ENCODE data around the gene ADISSP.
A peak's percentile ranks its signal among the peaks of the same experiment; 100 is the strongest.

Gene ADISSP

DNA sequence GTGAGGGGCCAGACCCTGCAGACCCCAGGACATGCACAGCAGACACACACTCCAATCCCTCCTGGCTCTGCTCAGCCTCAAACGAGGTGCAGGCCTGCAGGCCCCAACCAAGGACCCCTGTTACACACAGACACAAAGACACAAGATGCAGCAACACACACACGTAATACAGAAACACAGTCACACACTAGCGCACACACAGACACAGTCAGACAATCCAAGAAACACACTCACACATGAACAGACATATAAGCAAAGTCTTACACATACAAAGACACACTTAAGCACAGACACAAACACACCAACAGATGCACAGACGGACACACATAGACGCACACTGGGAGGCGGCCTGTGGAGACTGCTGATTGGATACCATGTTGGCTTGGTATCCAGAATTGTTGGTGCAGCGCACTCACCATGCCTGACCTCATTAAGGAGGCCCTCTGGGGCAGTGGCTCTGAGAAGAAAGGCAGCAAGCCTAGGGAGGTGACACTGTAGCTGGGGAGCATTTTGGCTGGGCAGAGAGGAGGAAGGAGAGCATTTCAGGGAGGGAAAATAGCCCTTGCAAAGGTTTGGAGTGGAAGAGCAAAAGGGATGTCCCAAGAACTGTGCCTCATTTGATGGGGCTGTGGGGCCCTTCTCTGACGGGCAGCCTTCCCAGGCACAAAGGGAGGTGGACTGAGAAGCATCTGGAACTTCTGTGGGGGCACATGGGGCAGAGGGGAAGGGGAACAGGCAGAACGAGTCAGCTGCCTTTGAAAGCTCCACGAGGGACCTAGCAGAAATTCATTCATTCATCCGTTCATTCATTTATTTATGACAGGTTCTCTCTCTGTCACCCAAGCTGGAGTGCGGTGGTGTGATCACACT, 36.5 kb downstream of the ADISSP start:
- H3K4me1 Mint-ChIP-seq = peaks cover 6% of the 10 kb centered on the region
- ATAC-seq = no peak
- H3K4me3 Mint-ChIP-seq = no peak overlapping the region
- no peak for DNase-seq
- peaks cover 76% of the 10 kb centered on the region for H3K27me3 Mint-ChIP-seq
- no peaks in the 10 kb centered on the region for H3K9me3 Mint-ChIP-seq
- H3K27ac Mint-ChIP-seq = no peak overlapping the region

- no peak overlapping the region for H3K27ac Mint-ChIP-seq
- H3K27me3 Mint-ChIP-seq = peaks cover 77% of the 10 kb centered on the region
- H3K4me1 Mint-ChIP-seq = peaks cover 6% of the 10 kb centered on the region
- DNase-seq (no peak), ATAC-seq (no peak)
- no peaks in the 10 kb centered on the region for H3K9me3 Mint-ChIP-seq
- no peak overlapping the region for H3K4me3 Mint-ChIP-seq
These were observed 37.6 kb downstream of the ADISSP start for GRCh38 chr20:3729811-3730540.

GRCh38 chr20:3729378-3729777, 38.2 kb downstream of the ADISSP start:
- Mint-ChIP-seq H3K4me3 (no peak overlapping the region), H3K4me1 (peaks cover 6% of the 10 kb centered on the region), H3K27me3 (peaks cover 74% of the 10 kb centered on the region), H3K27ac (no peak overlapping the region), H3K9me3 (no peaks in the 10 kb centered on the region)
- DNase-seq = no peak
- no peak for ATAC-seq

DNA sequence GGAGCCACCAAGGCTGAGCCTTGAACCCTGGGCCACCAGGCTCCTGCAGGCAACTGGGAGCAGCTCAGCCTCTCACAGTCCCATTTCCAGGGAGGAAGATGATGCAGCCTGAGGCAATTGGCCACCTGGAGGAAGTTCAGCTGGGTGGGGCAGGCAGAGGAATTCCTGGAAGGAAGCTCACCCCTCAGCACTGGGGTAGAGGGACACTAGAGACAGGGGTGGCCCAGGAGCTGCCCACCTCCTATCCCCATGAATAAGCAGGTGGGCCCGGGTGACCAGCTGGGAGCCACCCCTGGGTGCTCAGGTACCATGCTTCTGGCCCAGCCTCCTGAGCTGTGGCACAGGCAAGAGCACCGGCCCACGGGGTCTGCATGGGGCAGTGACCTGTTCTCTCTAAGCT, 38.7 kb downstream of the ADISSP start:
- DNase-seq (no peak), ATAC-seq (peak; percentile 16)
- Mint-ChIP-seq H3K27me3 (peaks cover 72% of the 10 kb centered on the region), H3K4me3 (no peak overlapping the region), H3K4me1 (peaks cover 6% of the 10 kb centered on the region), H3K27ac (no peak overlapping the region), H3K9me3 (no peaks in the 10 kb centered on the region)

DNA sequence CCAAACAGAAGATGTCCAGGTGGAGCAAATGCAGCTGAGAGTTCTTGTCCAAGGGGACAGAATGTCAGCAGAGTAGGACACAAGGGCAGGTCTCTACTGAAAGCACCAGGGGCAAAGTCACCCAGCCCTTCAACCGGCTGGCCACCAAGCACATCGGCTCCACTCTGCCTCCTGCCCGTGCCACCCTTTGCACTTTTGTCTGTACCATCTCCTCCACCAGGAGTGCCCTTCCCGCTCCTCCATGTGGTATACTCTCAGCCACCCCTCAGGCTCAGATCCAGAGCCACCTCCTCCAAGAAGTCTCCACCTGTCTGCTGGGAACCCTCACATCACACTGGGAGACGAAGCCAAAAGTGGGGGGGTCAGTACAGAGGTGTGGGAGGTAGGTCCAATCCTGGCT, 39.2 kb downstream of the ADISSP start:
- no peak overlapping the region for H3K27ac Mint-ChIP-seq
- no peak for DNase-seq
- peaks cover 6% of the 10 kb centered on the region for H3K4me1 Mint-ChIP-seq
- ATAC-seq = no peak
- H3K27me3 Mint-ChIP-seq = peaks cover 66% of the 10 kb centered on the region
- H3K4me3 Mint-ChIP-seq = no peak overlapping the region
- H3K9me3 Mint-ChIP-seq = no peaks in the 10 kb centered on the region

GRCh38 chr20:3727401-3728021, 40.0 kb downstream of the ADISSP start:
- no peaks in the 10 kb centered on the region for H3K9me3 Mint-ChIP-seq
- H3K4me3 Mint-ChIP-seq = no peak overlapping the region
- peaks cover 6% of the 10 kb centered on the region for H3K4me1 Mint-ChIP-seq
- DNase-seq = no peak
- peaks cover 58% of the 10 kb centered on the region for H3K27me3 Mint-ChIP-seq
- ATAC-seq = no peak
- no peak overlapping the region for H3K27ac Mint-ChIP-seq

DNA sequence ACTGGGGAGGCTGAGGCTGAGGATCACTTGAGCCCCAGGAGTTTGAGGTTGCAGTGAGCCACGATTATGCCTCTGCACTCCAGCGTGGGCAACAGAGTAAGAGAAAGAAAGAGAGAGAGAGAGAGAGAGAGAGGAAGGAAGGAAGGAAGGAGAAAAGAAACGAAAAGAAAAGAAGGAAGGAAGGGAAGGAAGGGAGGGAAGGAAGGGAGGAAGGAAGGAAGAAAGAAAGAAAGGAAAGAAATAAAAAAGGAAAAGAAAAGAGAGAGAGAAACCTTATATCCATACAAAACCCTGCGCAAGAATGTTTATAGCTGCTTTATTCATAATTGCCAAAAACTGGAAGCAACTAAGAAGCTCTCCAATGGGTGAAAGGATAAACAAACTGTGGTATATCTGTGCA, 43.2 kb downstream of the ADISSP start:
- Mint-ChIP-seq H3K9me3 (no peaks in the 10 kb centered on the region), H3K27me3 (peaks cover 45% of the 10 kb centered on the region), H3K4me1 (peaks cover 10% of the 10 kb centered on the region), H3K4me3 (no peak overlapping the region), H3K27ac (no peak overlapping the region)
- DNase-seq (no peak), ATAC-seq (no peak)

- DNase-seq (no peak), ATAC-seq (no peak)
- no peak overlapping the region for H3K27ac Mint-ChIP-seq
- H3K4me1 Mint-ChIP-seq = peaks cover 10% of the 10 kb centered on the region
- H3K27me3 Mint-ChIP-seq = peaks cover 40% of the 10 kb centered on the region
- H3K9me3 Mint-ChIP-seq = no peaks in the 10 kb centered on the region
- no peak overlapping the region for H3K4me3 Mint-ChIP-seq
These were observed 44.3 kb downstream of the ADISSP start for GRCh38 chr20:3723284-3723683.

- ATAC-seq (no peak), DNase-seq (no peak)
- Mint-ChIP-seq H3K4me3 (no peak overlapping the region), H3K4me1 (peaks cover 10% of the 10 kb centered on the region), H3K27me3 (peaks cover 35% of the 10 kb centered on the region), H3K9me3 (no peaks in the 10 kb centered on the region), H3K27ac (no peak overlapping the region)
These were observed 45.6 kb downstream of the ADISSP start for GRCh38 chr20:3721912-3722311.

GRCh38 chr20:3720626-3721025, 46.9 kb downstream of the ADISSP start:
- Mint-ChIP-seq H3K4me1 (peaks cover 10% of the 10 kb centered on the region), H3K27ac (no peak overlapping the region), H3K4me3 (no peak overlapping the region), H3K27me3 (peaks cover 26% of the 10 kb centered on the region), H3K9me3 (no peaks in the 10 kb centered on the region)
- no peak for ATAC-seq
- no peak for DNase-seq

DNA sequence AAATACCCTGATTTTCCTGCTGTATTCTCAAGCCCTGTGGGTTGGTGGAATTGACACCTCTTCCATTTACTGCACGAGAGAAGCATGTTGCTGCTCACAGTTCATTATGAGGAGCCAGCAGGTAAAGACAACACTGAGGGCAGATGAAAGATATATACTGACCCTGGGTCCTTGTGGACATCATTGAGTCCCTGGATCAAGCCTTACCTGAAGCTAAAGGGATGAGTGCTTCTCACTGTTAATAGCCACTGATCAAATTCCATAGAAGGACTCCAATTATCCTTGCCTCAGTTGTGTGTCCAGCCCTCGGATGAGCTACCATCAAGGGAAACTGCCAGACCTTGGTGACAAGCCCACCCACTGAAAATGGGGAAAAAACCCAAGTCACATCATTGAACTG, 47.5 kb downstream of the ADISSP start:
- Mint-ChIP-seq H3K9me3 (no peaks in the 10 kb centered on the region), H3K27ac (no peak overlapping the region), H3K4me3 (no peak overlapping the region), H3K27me3 (peaks cover 25% of the 10 kb centered on the region), H3K4me1 (peaks cover 10% of the 10 kb centered on the region)
- ATAC-seq = no peak
- no peak for DNase-seq

DNA sequence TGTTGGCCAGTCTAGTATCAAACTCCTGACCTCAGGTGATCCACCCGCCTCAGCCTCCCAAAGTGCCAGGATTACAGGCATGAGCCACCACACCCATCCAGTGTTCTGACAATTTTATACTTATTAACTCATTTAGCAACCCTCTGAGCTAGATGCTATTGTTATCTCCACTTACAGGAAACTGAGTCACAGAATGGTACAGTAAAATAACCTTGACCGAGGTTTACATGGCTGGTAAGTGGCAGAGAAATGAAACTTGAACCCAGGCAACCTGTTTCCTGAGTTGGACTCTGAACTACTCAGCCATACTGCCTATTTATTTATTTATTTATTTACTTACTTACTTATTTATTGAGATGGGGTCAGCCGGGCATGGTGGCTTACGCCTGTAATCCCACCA, 48.5 kb downstream of the ADISSP start:
- no peak for ATAC-seq
- no peak overlapping the region for H3K27ac Mint-ChIP-seq
- peaks cover 25% of the 10 kb centered on the region for H3K27me3 Mint-ChIP-seq
- no peak overlapping the region for H3K4me3 Mint-ChIP-seq
- H3K9me3 Mint-ChIP-seq = no peaks in the 10 kb centered on the region
- no peak for DNase-seq
- H3K4me1 Mint-ChIP-seq = peaks cover 10% of the 10 kb centered on the region

DNA sequence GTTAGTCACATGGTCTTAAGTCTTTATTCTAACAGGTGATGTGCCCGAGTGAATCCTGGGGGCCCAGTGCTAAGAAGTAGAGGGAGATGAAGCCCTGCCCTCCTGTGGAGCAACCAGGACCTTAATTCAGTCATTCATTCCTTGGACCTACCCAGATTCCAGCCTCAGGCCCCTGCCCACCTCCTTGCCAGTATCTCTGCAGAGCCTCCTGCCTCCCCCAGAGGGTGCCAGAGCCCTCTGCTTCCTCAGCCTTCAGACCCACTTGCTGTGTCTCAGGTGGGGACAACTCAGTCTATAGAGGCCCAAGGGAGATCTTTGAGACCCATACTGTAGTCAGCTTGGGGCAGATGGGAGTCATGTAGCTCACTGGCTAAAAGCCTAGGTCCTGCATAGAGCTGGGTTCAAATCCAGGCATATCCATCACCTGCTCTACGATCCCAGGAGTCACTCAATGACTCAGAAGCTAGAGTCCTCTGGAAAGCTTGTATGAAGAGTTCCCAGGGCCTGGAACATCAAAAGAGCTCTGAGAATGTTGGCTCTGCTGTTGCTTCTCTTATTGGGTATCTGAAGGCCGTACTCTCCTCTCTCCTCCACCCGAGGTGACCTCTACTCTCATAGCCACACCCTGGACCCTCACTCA, 51.2 kb downstream of the ADISSP start:
- peak; percentile 35 to 44 for DNase-seq
- peak overlapping the region in 1 of 2 donors; percentile 35 for H3K27ac Mint-ChIP-seq
- no peak overlapping the region for H3K4me3 Mint-ChIP-seq
- H3K9me3 Mint-ChIP-seq = no peaks in the 10 kb centered on the region
- peak; percentile 85 for ATAC-seq
- peaks cover 33% of the 10 kb centered on the region for H3K27me3 Mint-ChIP-seq
- peaks cover 10% of the 10 kb centered on the region for H3K4me1 Mint-ChIP-seq

DNA sequence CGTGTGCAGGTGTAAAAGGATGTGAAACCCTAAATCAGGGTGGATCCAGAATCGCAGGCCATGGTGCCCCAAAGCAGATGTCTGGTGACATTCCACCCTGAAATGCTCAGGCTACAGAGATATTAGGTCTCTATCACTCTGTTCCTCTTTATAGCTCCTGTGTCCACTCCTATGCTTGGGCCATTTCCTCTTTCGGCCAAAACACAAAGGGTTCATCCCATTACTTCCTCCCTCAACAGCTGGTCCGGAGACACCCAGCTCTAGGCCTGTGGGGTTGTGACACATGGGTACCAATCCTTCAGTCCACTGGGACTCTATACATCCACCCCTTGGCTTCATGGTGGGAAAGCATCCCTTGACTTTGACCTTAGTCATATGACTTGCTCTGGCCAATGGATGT, 53.5 kb downstream of the ADISSP start:
- H3K27ac Mint-ChIP-seq = no peak overlapping the region
- no peaks in the 10 kb centered on the region for H3K4me1 Mint-ChIP-seq
- H3K27me3 Mint-ChIP-seq = peaks cover 23% of the 10 kb centered on the region
- H3K9me3 Mint-ChIP-seq = no peaks in the 10 kb centered on the region
- ATAC-seq (no peak), DNase-seq (no peak)
- no peak overlapping the region for H3K4me3 Mint-ChIP-seq

GRCh38 chr20:3712279-3712873, 55.2 kb downstream of the ADISSP start, which contains the start of gene SIGLEC1:
TSS of gene SIGLEC1 (minus strand) at chr20:3712600. CDS start at chr20:3707128, 5,472 bp downstream.
- DNase-seq (no peak), ATAC-seq (no peak)
- Mint-ChIP-seq H3K4me3 (no peak within 1 kb of the TSS), H3K9me3 (no peaks in the 10 kb centered on the region), H3K27me3 (peaks cover 15% of the 10 kb centered on the region), H3K4me1 (no peaks in the 10 kb centered on the region), H3K27ac (no peak within 1 kb of the TSS)

Measured in stimulated activated naive CD8-positive, alpha-beta T cell treated with anti-CD3 and anti-CD28 coated beads, Interleukin-15, amount 100 ng/mL, for 72 hours (primary cell).